Measurements from ENCODE around the gene TMEM221.
A peak's percentile ranks its signal among the peaks of the same experiment; 100 is the strongest.

TMEM221 gene

GRCh38 chr19:17436874-17437267, 11.6 kb downstream of the TMEM221 start:
- no peak for FAIRE-seq

GRCh38 chr19:17436094-17436873, 12.2 kb downstream of the TMEM221 start:
- FAIRE-seq: no peak

DNA sequence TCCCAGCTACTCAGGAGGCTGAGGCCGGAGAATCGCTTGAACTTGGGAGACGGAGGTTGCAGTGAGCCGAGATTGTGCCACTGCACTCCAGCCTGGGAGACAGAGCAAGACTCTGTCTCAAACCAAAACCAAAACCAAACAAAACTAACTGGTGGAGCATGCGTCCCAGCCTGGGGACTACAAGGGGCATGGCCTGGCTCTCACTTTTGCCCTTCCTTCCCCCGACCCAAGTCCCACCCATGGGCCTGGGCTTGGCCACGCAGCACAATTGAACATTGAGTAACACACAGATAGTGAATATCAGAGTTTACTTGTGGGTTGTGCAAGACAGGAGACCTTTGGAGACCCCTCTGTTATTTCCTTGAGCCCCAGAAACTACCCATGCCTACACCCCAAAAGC, 13.2 kb downstream of the TMEM221 start:
- no peak for FAIRE-seq

GRCh38 chr19:17431417-17431816, 17.1 kb downstream of the TMEM221 start:
- no peak for FAIRE-seq

DNA sequence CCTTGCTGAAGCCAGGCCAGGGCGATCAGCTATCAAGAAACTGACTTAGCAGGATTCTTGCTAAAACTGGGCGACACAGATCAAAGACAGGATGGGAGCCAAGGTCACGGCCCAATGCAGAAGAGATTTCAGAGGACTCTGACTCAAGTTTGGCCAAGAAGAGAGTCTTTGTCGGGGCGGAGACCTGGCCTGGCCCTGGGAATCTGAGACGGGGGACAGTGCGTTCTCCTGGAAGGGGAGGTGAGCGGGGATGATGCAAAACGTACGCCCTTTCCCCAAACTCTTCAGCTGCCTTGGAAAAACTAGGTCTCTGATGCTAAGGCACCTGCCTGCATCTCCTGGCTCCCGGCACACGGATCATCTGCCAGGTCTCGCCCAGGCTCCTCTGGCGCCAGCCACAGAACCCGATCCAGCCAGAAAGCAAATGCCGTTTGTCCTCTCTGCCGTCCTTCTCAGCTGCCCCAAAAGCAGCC, 18.8 kb downstream of the TMEM221 start:
- FAIRE-seq: no peak

DNA sequence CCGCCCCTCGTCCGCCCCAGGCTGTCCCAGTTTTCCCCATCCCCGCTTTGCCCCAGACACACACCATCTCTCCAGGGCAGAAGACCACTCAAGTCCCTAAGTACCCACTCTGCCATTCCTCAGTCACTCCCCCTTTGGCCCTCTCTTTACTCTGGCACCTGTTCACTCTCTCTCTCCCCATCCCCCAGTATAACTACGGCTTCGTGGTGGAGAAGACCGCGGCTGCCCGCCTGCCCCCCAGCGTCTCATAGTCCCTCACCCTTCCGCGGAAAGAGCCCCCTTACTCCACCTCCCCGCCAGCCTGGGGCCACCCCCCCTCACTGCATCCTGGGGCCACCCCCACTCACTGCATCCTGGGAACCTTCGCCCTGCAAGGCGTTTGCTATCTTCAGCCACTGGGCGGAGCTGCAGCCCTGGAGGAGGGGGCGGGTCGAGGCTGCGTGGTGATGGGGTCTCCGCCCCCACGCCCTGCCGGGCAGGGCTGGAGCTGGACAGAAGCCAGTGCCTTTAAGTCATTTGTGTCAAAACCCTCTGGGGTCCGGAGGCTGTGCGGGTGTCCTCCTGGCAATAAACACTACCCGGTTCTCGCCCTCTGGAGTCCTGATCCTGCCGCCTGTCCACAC, 23.6 kb downstream of the TMEM221 start:
- no peak for FAIRE-seq

DNA sequence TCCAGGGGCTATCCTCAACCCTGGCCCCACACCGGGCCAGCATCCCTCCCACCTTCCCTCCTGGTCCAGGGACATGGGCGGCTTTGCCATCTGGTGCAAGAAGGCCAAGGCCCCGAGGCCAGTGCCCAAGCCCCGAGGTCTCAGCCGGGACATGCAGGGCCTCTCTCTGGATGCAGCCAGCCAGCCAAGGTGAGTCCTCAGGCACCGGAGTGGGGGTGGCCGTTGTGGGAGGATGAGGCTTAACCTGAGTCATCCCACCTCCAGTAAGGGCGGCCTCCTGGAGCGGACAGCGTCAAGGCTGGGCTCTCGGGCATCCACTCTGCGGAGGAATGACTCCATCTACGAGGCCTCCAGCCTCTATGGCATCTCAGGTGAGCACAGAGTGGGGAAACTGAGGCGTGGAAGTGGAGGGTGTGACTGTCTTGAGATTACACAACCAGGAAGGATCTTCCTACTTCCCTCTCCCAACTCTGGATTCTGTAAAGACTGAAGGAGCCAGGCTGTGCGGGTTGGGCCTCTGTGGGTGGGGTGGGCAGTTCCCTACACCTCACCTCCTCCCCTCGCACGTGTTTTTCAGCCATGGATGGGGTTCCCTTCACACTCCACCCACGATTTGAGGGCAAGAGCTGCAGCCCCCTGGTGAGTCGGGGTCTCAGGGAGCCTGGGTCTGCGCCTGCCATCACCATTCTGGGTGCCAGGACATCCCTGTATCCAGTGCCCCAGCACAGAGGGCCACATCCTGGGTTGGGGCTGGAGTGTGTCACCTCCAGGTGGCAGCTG, 24.8 kb downstream of the TMEM221 start:
- no peak for FAIRE-seq

DNA sequence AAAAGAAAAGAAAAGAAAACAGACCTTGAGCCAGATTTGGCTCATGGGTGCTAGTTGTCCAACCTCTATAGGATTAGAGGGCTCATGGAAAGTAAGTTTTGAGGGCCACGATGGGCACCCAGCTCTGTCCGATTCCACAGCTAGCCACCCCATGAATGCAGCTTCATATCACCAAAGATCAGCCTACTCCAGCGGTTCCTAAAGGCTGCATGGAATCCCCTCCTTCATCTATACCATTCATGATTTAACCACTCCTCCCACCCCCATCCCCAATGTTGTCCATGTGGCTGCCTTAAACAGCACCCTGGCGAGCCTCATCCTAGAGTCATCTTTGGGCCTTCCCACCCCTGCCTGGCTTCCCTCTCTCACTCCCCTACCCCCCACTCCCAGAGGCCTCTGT, 26.5 kb downstream of the TMEM221 start:
- no peak for FAIRE-seq

DNA sequence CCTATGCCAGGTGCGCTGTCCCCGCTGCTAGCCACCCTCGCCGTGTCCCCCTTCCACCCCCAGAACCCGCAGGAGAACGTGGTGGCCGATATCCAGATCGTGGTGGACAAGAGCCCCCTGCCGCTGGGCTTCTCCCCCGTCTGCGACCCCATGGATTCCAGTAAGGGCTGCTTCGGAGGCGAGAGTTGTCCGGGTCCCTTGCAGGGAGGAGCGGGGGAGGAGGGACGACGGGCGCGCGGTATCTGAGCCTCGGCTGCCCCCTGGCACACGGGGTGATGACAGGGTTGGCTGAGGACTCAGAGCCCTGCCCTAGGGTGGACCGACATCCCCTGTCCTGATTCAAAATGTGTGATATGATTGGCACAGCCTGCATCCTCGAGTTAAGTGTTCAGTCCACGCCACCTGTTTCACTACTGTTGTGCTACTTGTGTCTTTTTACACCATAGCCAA, 28.0 kb downstream of the TMEM221 start:
- no peak for FAIRE-seq

DNA sequence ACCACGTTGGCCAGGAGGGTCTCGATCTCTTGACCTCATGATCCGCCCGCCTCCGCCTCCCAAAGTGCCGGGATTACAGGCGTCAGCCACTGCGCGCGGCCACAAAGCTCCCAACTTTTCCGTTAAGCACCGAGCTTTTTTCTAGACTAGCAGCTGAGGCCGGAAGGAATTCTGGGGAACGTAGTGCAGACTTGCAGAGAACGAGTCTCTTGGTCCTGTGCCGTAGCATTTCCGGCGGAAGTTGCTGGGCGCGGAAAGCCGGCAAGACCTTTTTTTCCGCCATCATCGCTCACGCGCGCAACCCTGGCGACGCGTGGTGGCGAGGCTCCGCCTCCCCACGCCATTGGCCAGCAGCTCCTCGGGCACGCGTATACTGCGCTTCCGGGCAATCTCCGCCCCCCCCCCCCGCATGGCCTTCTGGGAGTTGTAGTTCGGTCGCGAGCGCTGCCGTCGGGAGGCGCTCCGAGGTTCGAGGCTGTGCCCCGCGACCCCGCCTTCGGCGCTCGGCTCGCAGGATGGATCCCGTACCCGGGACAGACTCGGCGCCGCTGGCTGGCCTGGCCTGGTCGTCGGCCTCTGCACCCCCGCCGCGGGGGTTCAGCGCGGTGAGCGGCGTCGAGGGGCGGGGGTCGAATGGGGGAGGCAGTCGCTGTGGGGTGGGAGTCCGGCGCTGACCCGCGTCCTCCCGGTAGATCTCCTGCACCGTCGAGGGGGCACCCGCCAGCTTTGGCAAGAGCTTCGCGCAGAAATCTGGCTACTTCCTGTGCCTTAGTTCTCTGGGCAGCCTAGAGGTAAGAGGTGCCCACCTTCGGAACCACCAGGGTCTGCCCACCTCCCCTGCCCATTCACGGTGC, 28.6 kb downstream of the TMEM221 start, which contains the start of gene MVB12A:
TSS of gene MVB12A (plus strand) at position 427 of the 854 bp plus-strand sequence. CDS start at position 516, 89 bp downstream.
- peak; percentile 93 for FAIRE-seq

DNA sequence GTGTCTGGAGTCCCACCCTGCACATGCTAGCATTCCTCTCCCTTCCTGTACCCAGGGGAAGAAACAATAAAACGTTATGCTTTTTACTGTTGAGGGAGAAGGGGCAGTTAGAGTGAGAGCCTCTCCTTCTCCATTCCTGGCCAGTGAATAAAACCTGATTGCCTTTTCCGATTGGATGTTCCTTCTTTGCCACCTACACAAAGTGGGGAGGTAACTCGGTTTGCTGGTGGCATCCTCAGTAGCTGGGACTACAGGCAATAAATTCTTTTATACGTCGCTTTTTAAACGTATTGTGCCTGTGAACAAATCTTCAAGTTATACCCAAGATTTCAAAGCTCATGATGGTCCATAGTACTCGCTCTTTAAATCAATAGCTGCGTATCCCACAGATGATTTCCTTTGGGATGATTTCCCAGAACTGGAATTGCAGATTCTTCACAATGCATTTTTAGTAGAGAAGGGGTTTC, 29.3 kb downstream of the TMEM221 start:
- FAIRE-seq: no peak

DNA sequence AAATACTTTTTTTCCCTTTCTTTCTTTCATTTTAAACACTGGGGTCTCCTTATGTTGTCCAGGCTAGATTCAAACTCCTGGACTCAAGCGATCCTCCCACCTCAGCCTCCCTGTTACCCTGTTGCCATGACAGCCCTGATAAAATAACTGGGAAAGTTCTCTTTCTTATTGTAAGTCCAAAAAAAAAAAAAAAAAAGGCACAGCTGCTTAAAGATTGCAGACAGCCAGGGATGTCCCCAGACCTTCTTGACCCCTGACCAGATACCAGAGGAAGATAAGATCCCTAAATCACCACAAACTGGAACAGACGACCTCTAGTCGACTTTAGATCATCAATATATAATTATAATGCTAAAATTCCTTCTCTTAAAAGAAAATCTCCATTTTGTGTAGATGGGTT, 29.8 kb downstream of the TMEM221 start:
- no peak for FAIRE-seq

- no peak for FAIRE-seq
Measured at GRCh38 chr19:17415121-17415520, 33.3 kb downstream of the TMEM221 start.

DNA sequence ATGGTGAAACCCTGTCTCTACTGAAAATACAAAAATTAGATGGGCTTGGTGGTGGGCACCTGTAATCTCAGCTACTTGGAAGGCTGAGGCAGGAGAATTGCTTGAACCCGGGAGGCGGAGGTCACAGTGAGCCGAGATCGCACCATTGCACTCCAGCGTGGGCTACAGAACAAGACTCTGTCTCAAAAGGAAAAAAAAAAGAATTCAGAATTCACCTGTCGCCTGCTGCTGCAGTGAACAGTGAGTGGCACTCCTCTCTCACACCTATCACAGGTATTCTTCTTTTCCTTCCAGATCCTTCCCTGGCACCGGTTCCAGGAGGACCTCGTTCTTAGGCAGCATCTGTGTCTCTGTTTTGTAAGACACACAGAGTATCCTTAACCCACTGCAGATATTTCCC, 34.4 kb downstream of the TMEM221 start:
- no peak for FAIRE-seq

DNA sequence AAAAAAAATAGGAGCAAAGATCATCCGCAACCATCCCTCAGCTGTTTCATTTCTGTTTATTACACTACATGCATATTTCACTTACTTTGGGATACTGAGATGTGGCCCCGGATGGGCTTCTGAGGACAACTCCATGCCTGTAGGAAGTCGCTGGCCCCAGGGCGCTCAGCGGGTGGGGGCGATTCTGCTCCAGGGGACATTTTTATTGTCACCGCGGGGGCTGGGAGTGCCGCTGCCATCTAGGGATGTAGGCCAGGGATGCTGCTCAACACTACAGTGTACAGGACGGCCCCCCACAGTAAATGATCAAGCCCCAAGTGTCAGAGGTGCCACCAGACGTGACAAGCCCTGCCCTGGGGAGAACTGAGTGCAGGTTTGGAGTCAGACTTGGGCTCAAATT, 36.7 kb downstream of the TMEM221 start:
- FAIRE-seq: no peak

GRCh38 chr19:17409990-17410389, 38.5 kb downstream of the TMEM221 start:
- FAIRE-seq: no peak

- no peak for FAIRE-seq
Measured at GRCh38 chr19:17406887-17407196, 41.6 kb downstream of the TMEM221 start.

GRCh38 chr19:17406046-17406886, 42.2 kb downstream of the TMEM221 start:
- no peak for FAIRE-seq

GRCh38 chr19:17405250-17406045, 43.0 kb downstream of the TMEM221 start, which contains the start of gene BST2:
BST2 (minus strand) TSS chr19:17405630; CDS start chr19:17405575, 55 bp downstream.
- FAIRE-seq: no peak

GRCh38 chr19:17404621-17405249, 43.7 kb downstream of the TMEM221 start:
- FAIRE-seq: no peak

Data from islet of Langerhans (tissue), 1 donor.